Measurements from ENCODE around the gene ATP2C2.

Gene ATP2C2

GRCh38 chr16:84508502-84508901 is 140.2 kb downstream of the ATP2C2 start:
- Histone ChIP-seq H3K36me3 (ENCODE audit: low read length) (no peaks in the 10 kb centered on the region), H3K79me2 (ENCODE audit: insufficient read depth, low read length) (no peaks in the 10 kb centered on the region), H2AFZ (ENCODE audit: low read depth, low read length, severe bottlenecking) (no peak overlapping the region), H3K4me2 (ENCODE audit: low read depth, low read length, poor library complexity, severe bottlenecking) (no peak overlapping the region), H3K27ac (ENCODE audit: low read depth, low read length) (no peak overlapping the region), H3F3A (ENCODE audit: insufficient read depth) (peaks cover 14% of the 10 kb centered on the region; the same call in 1 of the 2 replicates), H3K9ac (ENCODE audit: low read length) (no peak overlapping the region), H3K27me3 (ENCODE audit: low read length) (no peaks in the 10 kb centered on the region), H3K9me2 (replicated peaks; ENCODE audit: insufficient read depth, low read length) (no peaks in the 10 kb centered on the region), H3K9me3 (ENCODE audit: insufficient read depth, low read length) (no peaks in the 10 kb centered on the region), H3K4me3 (ENCODE audit: insufficient read depth, low read length, poor library complexity, severe bottlenecking) (no peak overlapping the region), H4K20me1 (ENCODE audit: low read depth, low read length) (no peaks in the 10 kb centered on the region)
- TF ChIP-seq CTCF (IDR thresholded peaks at IDR 0.05; ENCODE audit: insufficient read depth, low read length, poor library complexity, severe bottlenecking), result no peak
- no peak for TF ChIP-seq EZH2phosphoT487 (conservative IDR thresholded peaks at IDR 0.05; ENCODE audit: low read length)

GRCh38 chr16:84509032-84509950 is 141.0 kb downstream of the ATP2C2 start:
- Histone ChIP-seq H3K36me3 (ENCODE audit: low read length) (no peaks in the 10 kb centered on the region), H3K9me3 (ENCODE audit: insufficient read depth, low read length) (no peaks in the 10 kb centered on the region), H4K20me1 (ENCODE audit: low read depth, low read length) (no peaks in the 10 kb centered on the region), H3K27ac (ENCODE audit: low read depth, low read length) (no peak overlapping the region), H3K9me2 (replicated peaks; ENCODE audit: insufficient read depth, low read length) (no peaks in the 10 kb centered on the region), H3K4me3 (ENCODE audit: insufficient read depth, low read length, poor library complexity, severe bottlenecking) (no peak overlapping the region), H3K9ac (ENCODE audit: low read length) (no peak overlapping the region), H2AFZ (ENCODE audit: low read depth, low read length, severe bottlenecking) (no peak overlapping the region), H3K27me3 (ENCODE audit: low read length) (no peaks in the 10 kb centered on the region), H3K4me2 (ENCODE audit: low read depth, low read length, poor library complexity, severe bottlenecking) (no peak overlapping the region), H3F3A (ENCODE audit: insufficient read depth) (peaks cover 14% of the 10 kb centered on the region; the same call in 1 of the 2 replicates), H3K79me2 (ENCODE audit: insufficient read depth, low read length) (no peaks in the 10 kb centered on the region)
- TF ChIP-seq EZH2phosphoT487 (conservative IDR thresholded peaks at IDR 0.05; ENCODE audit: low read length) (no peak), CTCF (IDR thresholded peaks at IDR 0.05; ENCODE audit: insufficient read depth, low read length, poor library complexity, severe bottlenecking) (no peak)

GRCh38 chr16:84511180-84511800 is 143.0 kb downstream of the ATP2C2 start:
- Histone ChIP-seq H3K27me3 (ENCODE audit: low read length) (no peaks in the 10 kb centered on the region), H3K9ac (ENCODE audit: low read length) (peak overlapping the region; percentile 8; the same call in 1 of the 2 replicates), H3K9me2 (replicated peaks; ENCODE audit: insufficient read depth, low read length) (no peaks in the 10 kb centered on the region), H4K20me1 (ENCODE audit: low read depth, low read length) (no peaks in the 10 kb centered on the region), H3K79me2 (ENCODE audit: insufficient read depth, low read length) (no peaks in the 10 kb centered on the region), H3K9me3 (ENCODE audit: insufficient read depth, low read length) (no peaks in the 10 kb centered on the region), H3K4me3 (ENCODE audit: insufficient read depth, low read length, poor library complexity, severe bottlenecking) (no peak overlapping the region), H3K4me2 (ENCODE audit: low read depth, low read length, poor library complexity, severe bottlenecking) (peak overlapping the region; percentile 11), H3K27ac (ENCODE audit: low read depth, low read length) (no peak overlapping the region), H3F3A (ENCODE audit: insufficient read depth) (peaks cover 15% of the 10 kb centered on the region), H3K36me3 (ENCODE audit: low read length) (no peaks in the 10 kb centered on the region), H2AFZ (ENCODE audit: low read depth, low read length, severe bottlenecking) (no peak overlapping the region)
- TF ChIP-seq EZH2phosphoT487 (conservative IDR thresholded peaks at IDR 0.05; ENCODE audit: low read length), result no peak
- TF ChIP-seq CTCF (IDR thresholded peaks at IDR 0.05; ENCODE audit: insufficient read depth, low read length, poor library complexity, severe bottlenecking), result peak; percentile 86

Measured in SU-DHL-6 (cell line).